Body of pancreas (tissue), 4 donors: Measurements from ENCODE around the gene COL4A2.

Experiments
- POLR2A ChIP-seq, 3 donors: fragments of 450-650 bp; IDR thresholded peaks; one replicate each; pipeline ENCODE4 v1.6.1; 2016; ENCODE audit warnings: antibody characterized with exemption in 3 of 3, mild to moderate bottlenecking in 2 of 3
- TF ChIP-seq, protein P1 (sequence below), 7 experiments: fragments of 450-650 bp in 4 of 7; fragments of 200-600 bp in 3 of 7; sonication (generic) in 3 of 7; IDR thresholded peaks; one replicate each; pipeline ENCODE4 v1.5.1; 2016 to 2019; ENCODE audit warnings: antibody characterized with exemption in 7 of 7

DNA sequence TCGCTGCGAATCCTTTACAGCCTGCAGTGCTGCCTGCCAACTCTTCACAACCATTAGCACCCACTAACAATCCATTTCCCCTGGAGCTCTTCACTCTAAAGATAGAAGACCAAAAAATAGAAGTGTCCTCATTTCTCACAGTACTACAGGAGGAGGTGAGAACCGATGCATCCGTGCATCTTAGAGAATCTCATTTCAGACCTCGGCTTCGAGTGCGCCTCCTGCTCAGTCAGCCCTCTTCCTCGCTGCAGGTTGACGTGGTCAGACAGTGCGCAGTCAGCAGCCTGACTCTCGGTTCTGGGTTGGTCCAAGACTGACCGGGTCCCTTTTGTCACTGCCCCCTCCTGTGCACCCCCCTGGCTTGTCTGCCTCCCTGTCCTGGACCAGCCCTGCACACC, 169.1 kb downstream of the COL4A2 start:
- TF ChIP-seq, protein P1, sequence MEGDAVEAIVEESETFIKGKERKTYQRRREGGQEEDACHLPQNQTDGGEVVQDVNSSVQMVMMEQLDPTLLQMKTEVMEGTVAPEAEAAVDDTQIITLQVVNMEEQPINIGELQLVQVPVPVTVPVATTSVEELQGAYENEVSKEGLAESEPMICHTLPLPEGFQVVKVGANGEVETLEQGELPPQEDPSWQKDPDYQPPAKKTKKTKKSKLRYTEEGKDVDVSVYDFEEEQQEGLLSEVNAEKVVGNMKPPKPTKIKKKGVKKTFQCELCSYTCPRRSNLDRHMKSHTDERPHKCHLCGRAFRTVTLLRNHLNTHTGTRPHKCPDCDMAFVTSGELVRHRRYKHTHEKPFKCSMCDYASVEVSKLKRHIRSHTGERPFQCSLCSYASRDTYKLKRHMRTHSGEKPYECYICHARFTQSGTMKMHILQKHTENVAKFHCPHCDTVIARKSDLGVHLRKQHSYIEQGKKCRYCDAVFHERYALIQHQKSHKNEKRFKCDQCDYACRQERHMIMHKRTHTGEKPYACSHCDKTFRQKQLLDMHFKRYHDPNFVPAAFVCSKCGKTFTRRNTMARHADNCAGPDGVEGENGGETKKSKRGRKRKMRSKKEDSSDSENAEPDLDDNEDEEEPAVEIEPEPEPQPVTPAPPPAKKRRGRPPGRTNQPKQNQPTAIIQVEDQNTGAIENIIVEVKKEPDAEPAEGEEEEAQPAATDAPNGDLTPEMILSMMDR (IDR thresholded peaks at IDR 0.05) = no peak
- no peak for TF ChIP-seq POLR2A (IDR thresholded peaks at IDR 0.05)
